NCI-H2029 (cell line): ENCODE measurements around the gene PDE9A.

Experiments used
- DNase-seq: peaks from one replicate; lab custom pipeline; 2025; lab: John Stamatoyannopoulos, UW

Gene PDE9A

DNA sequence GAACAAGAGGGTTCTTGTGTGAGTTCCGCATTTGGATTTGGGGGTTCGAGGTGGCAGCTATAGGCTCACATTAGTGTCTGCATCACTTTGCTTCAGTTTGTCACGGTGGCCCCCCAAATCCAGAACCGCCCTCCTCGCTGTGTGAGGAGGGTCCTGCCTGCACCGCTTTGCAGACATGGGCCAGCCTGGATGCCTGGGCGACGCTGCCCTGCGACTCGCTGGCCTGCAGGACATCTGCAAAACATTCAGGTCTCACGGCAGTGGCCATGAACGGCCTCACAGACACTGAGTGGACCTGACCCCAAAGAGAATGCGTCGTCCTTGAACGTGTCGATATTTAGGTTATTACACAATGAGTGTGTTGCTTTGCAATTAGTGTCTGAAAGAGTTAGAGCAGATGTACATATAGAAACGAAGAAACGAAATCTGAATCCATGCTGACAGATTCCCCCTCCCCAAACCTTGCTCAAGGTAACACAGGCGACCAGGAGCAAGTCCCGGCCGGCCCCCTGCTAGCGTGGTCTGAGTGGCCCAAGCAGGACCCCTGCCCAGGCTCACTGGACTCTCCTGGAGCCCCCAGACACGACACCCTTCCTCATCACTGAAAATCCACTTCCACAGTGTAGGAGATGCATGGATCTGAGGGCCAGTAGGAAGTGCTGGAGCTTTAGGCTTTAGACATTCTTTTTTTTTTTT, 20.4 kb downstream of the PDE9A start:
- DNase-seq, result no peak

GRCh38 chr21:42674351-42674940, 21.0 kb downstream of the PDE9A start:
- DNase-seq, result no peak

GRCh38 chr21:42675403-42675802, 22.0 kb downstream of the PDE9A start:
- no peak for DNase-seq

GRCh38 chr21:42676808-42677207, 23.4 kb downstream of the PDE9A start:
- DNase-seq, result no peak

GRCh38 chr21:42677339-42678321, 24.2 kb downstream of the PDE9A start:
- DNase-seq, result peak; percentile 21

- no peak for DNase-seq
Measured at GRCh38 chr21:42678618-42679295, 25.3 kb downstream of the PDE9A start.

- no peak for DNase-seq
Measured at GRCh38 chr21:42679319-42680057, 26.1 kb downstream of the PDE9A start.

DNA sequence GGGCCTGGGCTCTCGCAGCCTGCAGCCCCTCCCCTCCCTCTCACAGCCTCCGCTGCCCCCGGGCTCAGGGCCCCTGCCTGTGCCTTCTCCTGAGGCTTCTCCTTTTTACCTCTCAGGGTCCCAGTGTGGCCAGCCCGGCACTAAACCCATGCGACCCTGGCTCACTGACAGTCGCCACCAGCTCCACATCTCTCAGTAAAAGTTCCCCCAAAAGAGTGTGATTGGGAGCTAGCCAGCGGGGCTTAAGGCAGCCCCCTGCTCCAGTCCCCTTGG, 26.6 kb downstream of the PDE9A start:
- no peak for DNase-seq

DNA sequence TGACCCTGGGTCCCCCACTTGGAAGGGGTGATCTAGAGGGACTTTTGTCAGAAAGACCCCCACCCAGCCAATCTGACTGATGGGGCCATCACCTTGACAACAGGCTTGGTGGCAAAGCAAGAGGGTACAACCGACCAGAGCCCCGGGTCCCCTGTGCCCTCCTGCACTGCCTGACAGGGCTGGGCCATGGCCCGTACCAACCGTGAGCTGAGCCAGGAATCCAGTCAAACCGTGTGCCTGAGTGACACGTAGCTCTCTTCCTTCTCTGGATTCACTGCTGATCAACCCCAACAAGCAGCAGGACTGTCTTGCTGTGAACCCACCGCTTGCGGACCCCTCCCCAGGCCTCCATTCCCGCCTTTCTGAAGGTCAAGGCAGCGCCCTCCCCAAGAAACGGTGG, 27.0 kb downstream of the PDE9A start:
- DNase-seq, result no peak

DNA sequence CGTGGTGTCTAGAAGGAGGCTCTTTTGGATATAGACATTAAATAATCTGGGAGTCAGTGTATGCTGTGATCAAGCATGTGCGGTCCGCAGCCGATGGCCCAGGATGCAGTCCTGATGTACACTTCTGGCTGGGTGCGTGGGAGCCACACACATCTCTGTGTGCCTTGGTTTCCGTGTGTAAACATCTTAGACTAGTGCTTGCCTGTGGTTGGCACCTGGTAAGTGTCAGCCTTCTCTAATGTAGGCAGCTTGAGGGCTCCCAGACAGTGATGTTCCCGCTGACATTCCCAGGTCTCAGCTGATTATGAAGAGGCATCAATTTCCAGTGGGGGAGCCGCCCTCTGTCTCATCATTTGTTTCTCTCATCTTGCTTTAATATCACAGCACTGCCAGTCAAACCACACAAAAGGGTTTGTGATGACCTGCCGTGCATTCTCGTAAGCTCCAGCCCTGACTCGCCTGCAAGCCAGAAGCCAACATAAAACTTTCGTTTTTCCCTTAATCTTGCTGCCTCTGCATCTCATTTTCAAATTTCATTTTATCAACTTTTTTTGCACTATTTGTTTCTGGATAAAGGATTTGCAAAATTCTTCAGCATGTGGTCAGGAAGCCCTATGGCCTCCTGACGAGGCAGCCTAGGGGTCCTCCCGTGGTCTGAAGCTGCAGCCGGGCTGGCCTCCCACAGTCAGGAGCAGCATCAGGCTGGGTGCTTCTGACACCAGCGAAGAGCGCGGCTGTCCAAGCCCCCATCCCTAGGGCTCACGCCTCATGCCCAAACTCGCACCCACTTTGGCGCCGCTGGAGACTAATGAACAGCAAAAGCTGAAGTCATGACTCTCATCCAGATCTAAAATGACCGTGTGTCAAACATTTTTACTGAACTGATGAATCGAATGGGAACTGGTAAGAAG, 28.1 kb downstream of the PDE9A start:
- no peak for DNase-seq

- no peak for DNase-seq
Measured at GRCh38 chr21:42682661-42683210, 29.3 kb downstream of the PDE9A start.

DNA sequence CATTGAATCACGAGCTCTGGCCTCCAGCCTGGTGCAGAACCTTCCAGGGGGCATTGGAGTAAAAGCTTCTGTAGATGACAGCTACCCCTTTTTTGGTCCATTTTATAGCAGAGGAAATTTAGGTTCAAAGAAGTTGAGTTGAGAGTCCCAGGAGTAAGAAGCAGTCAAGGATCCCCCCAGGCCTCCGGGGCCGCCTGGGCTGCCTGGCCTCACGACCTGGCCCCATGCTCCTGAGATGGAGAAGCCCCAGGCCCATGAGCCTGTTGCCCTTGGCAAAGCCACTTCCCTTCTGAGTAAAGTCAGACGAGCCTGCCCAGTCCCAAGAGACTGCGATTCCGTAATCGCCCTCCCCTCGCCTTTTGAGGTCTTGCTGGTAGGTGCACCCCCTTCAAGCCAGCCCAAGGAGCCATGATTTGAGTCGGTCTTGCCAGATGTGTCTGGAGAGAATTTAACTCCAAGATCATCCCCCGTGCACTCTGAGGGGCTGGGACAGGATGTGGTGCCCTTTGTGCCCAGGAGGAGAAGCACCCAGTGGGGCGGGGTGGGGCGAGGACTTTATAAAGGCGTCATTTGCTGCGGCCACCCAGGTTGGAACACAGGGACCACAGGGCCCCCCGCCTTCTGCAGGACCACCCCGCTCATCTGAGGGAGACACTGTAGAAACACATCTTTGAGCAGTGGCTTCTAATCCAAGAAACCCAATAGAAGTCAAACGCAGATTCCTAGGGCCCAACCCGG, 30.1 kb downstream of the PDE9A start:
- DNase-seq, result no peak

DNA sequence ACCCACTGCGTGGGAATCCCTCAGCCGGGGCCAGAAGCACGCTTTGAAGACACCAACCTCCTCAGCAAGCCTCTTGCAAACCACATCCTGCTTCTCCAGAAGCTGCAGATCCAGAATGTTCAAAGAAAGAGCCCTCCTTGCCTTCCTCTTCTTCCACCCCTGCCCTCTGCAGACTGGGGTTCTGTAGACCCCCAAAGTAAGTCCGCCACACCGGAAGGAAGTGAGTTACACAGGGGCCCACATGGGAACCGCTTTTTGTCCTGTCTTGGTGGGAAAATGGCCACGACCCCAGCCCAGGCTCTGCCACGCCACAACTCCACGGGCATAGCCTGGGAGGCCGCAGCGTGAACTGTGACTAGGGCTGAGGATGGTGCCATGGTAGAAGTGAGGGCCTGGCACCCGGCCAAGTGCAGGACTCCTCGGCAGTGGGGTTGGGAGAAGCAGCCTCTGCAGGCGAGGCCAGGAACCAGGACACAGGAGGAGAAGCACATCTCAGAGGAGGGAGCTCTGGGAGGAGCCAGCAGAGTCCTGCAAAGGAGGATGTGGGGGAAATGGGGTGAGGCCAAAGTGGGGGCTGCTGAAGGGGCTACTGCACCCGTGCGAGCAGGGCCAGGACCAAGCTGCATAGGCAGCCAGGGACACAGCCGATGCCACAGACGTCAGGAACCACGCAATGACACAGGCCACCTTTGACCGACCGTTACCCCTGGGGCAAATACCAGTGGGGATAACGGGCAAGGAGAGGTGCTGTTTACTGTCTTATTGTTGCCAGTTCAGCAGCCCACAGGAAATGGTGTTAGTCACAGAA, 30.9 kb downstream of the PDE9A start:
- no peak for DNase-seq

DNA sequence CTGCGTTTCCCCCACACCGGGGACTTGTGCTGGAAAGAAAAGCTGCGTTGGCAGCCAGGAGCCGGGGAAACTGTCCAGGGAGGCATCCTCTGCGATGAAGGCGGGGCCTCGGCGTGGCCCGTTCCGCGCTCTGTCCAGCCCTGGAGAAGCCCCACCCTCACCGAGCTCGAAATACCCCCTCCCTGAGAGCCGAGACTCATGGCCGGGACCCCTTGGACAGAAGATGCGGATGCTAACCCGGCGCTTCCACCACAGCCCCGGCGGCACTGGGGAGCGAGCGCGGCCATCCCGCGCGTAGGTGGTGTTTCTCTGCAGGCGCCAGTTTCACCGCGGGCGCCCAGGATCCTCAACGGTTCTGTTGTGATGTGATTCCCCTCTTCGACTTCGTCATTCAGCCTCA, 31.6 kb downstream of the PDE9A start:
- DNase-seq, result no peak

GRCh38 chr21:42685954-42686500, 32.6 kb downstream of the PDE9A start:
- no peak for DNase-seq

DNA sequence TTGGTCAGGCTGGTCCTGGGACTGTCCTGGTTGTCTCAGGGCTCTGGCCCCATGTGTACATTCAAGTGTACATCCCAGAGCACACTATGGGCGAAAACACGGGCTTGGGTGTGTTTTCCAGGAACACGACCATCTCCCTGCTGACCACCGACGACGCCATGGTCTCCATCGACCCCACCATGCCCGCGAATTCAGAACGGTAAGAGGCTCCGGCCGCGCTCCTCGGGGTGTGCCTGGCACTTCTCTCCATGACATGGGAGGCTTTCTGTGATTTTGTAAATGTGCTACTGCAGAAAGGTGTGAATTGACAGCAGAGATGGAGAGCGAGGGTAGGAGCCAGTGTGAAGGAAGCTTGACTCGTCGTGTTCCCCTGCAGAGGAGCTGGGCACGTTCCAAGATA, 34.4 kb downstream of the PDE9A start:
- DNase-seq, result no peak

- no peak for DNase-seq
Measured at GRCh38 chr21:42688226-42688840, 34.9 kb downstream of the PDE9A start.

GRCh38 chr21:42688841-42689371, 35.5 kb downstream of the PDE9A start:
- no peak for DNase-seq
